Astrocyte (in vitro differentiated cells and primary cell): ENCODE data around the gene MAP2. TPM values are rescaled to one million over a fixed set of nuclear protein-coding genes. Genes with fewer than 3 reads are reported as not detected.

ENCODE experiments used
- DNase-seq: peaks from one replicate; pipeline ENCODE4 v3.0.0-alpha.2; 2010; ENCODE audit warnings: low read depth
- FAIRE-seq: peaks from 2 replicates; lab custom pipeline; 2011; peaks lifted over from hg19 to GRCh38; lab: Jason Lieb, UNC
- H2AFZ ChIP-seq: 2 replicates; pipeline ENCODE4 v1.6.0; 2012; ENCODE audit warnings: low read depth, low read length, inconsistent platforms
- H3K27ac ChIP-seq: 2 replicates; pipeline ENCODE4 v1.5.1; 2011; ENCODE audit warnings: low read depth, low read length, inconsistent platforms
- H3K27me3 ChIP-seq: 2 replicates; pipeline ENCODE4 v1.6.0; 2011; ENCODE audit warnings: low read length, inconsistent platforms; ENCODE audit not compliant: insufficient read depth
- H3K36me3 ChIP-seq: 2 replicates; pipeline ENCODE4 v1.5.1; 2011; ENCODE audit warnings: low read length, inconsistent platforms; ENCODE audit not compliant: insufficient read depth
- H3K4me1 ChIP-seq: 2 replicates; pipeline ENCODE4 v1.5.1; 2011; ENCODE audit warnings: low read length, inconsistent platforms; ENCODE audit not compliant: insufficient read depth
- H3K4me2 ChIP-seq: 2 replicates; pipeline ENCODE4 v1.6.0; 2012; ENCODE audit warnings: low read length, inconsistent platforms
- H3K4me3 ChIP-seq: 2 replicates; pipeline ENCODE4 v1.5.1; 2011; ENCODE audit warnings: low read depth, mild to moderate bottlenecking, low read length, inconsistent platforms; ENCODE audit not compliant: insufficient read depth
- H3K79me2 ChIP-seq: 2 replicates; pipeline ENCODE4 v1.6.0; 2012; ENCODE audit warnings: mild to moderate bottlenecking, low read length, inconsistent platforms; ENCODE audit not compliant: insufficient read depth
- H3K9ac ChIP-seq: 2 replicates; pipeline ENCODE4 v1.6.0; 2012; ENCODE audit warnings: mild to moderate bottlenecking, low read length, inconsistent platforms
- H3K9me3 ChIP-seq: 2 replicates; pipeline ENCODE4 v1.5.1; 2012; ENCODE audit warnings: low read depth, mild to moderate bottlenecking, low read length, inconsistent platforms; ENCODE audit not compliant: insufficient read depth
- H4K20me1 ChIP-seq: 2 replicates; pipeline ENCODE4 v1.6.0; 2012; ENCODE audit warnings: low read length, inconsistent platforms; ENCODE audit not compliant: insufficient read depth
- H3K27ac Mint-ChIP-seq: one replicate; pipeline ENCODE4 v1.8.0; 2021; ENCODE audit warnings: mild to moderate bottlenecking, mixed read lengths; ENCODE audit not compliant: unreplicated experiment
- H3K27me3 Mint-ChIP-seq: one replicate; pipeline ENCODE4 v1.8.0; 2021; ENCODE audit warnings: low read depth, mixed read lengths; ENCODE audit not compliant: unreplicated experiment
- H3K36me3 Mint-ChIP-seq: one replicate; pipeline ENCODE4 v1.8.0; 2021; ENCODE audit warnings: low read depth, mixed read lengths; ENCODE audit not compliant: unreplicated experiment
- H3K4me1 Mint-ChIP-seq: one replicate; pipeline ENCODE4 v1.8.0; 2021; ENCODE audit warnings: low read depth, mixed read lengths; ENCODE audit not compliant: unreplicated experiment
- H3K4me3 Mint-ChIP-seq: one replicate; pipeline ENCODE4 v1.8.0; 2021; ENCODE audit warnings: mild to moderate bottlenecking, moderate library complexity, mixed read lengths; ENCODE audit not compliant: unreplicated experiment
- H3K9me3 Mint-ChIP-seq: one replicate; pipeline ENCODE4 v1.8.0; 2021; ENCODE audit warnings: mild to moderate bottlenecking, mixed read lengths; ENCODE audit not compliant: unreplicated experiment
- CTCF ChIP-seq: IDR thresholded peaks from 2 replicates; pipeline ENCODE4 v1.5.1; 2011; ENCODE audit warnings: low read depth, mild to moderate bottlenecking, inconsistent platforms, low read length, moderate library complexity; ENCODE audit not compliant: insufficient read depth
- EZH2 ChIP-seq: IDR thresholded peaks from 2 replicates; pipeline ENCODE4 v1.6.1; 2012; ENCODE audit warnings: mild to moderate bottlenecking, low read length, inconsistent platforms; ENCODE audit not compliant: insufficient read depth
- total RNA-seq: library from RNA; stranded (reverse); gene quantifications from 2 replicates; pipeline ENCODE4 v1.2.1, GENCODE V29; 2021

The MAP2 gene
- total RNA-seq, 1 donor from 2014 or later, result 15.9 TPM

DNA sequence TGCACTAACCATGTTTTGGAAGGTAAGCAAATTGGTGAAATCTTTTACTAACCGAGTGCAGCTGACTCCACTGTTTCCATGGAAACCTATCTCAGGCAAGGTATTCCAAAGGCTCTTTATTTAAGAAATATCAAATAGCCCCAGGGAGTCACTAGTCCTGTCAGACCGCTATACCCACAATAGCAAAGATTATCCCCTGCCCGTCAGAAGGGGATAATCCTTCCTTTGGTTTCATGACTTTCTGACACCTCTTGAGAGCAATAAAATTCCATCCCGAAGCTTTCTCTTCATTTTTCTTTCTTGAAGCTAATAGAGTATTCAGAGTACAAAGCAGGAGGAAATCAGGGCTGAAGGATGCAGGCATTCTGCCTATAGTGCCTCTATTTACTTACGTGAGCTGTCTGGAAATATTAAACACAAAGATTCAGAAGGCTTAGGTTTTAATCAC is 34.7 kb upstream of the MAP2 start:
- Mint-ChIP-seq H3K4me1 (peaks cover 2% of the 10 kb centered on the region), H3K36me3 (no peaks in the 10 kb centered on the region), H3K27ac (no peak overlapping the region), H3K27me3 (no peaks in the 10 kb centered on the region), H3K9me3 (no peaks in the 10 kb centered on the region), H3K4me3 (no peak overlapping the region)
- Histone ChIP-seq H3K27me3 (no peaks in the 10 kb centered on the region), H3K79me2 (no peaks in the 10 kb centered on the region), H3K4me3 (no peak overlapping the region), H3K36me3 (no peaks in the 10 kb centered on the region), H3K9ac (no peak overlapping the region), H3K4me1 (no peaks in the 10 kb centered on the region), H2AFZ (no peak overlapping the region), H4K20me1 (no peaks in the 10 kb centered on the region), H3K9me3 (no peaks in the 10 kb centered on the region), H3K4me2 (no peak overlapping the region), H3K27ac (no peak overlapping the region)
- TF ChIP-seq CTCF, result no peak
- TF ChIP-seq EZH2, result no peak
- FAIRE-seq (no peak), DNase-seq (no peak)

DNA sequence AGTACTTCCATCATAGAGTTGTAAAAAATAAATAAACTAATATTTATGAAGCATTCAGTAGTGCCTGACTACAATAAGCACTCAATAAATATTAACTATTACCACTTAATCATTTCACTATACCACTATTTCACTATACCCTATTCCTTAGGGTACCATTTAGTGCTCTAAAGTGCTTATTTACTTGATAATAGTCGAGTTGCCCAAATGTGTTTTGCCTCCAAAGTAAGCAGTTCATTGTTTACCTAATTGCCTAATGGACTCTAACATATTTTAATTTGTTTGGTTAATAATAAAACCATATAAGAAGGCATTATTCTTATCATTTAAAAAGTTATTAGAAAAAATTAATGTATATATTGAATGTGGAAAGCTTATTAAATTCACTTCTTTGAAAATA is 33.0 kb upstream of the MAP2 start:
- TF ChIP-seq EZH2 (no peak), CTCF (no peak)
- H3K36me3 Mint-ChIP-seq, result no peaks in the 10 kb centered on the region
- Histone ChIP-seq H3K4me2 (no peak overlapping the region), H3K27ac (no peak overlapping the region), H2AFZ (no peak overlapping the region), H3K36me3 (no peaks in the 10 kb centered on the region), H3K9me3 (no peaks in the 10 kb centered on the region), H3K79me2 (no peaks in the 10 kb centered on the region), H3K4me1 (no peaks in the 10 kb centered on the region), H3K27me3 (no peaks in the 10 kb centered on the region), H3K9ac (no peak overlapping the region), H4K20me1 (no peaks in the 10 kb centered on the region), H3K4me3 (no peak overlapping the region)
- no peak for DNase-seq
- H3K4me3 Mint-ChIP-seq, result no peak overlapping the region
- H3K27me3 Mint-ChIP-seq, result no peaks in the 10 kb centered on the region
- H3K9me3 Mint-ChIP-seq, result no peaks in the 10 kb centered on the region
- no peak overlapping the region for H3K27ac Mint-ChIP-seq
- no peak for FAIRE-seq
- H3K4me1 Mint-ChIP-seq, result peaks cover 2% of the 10 kb centered on the region

DNA sequence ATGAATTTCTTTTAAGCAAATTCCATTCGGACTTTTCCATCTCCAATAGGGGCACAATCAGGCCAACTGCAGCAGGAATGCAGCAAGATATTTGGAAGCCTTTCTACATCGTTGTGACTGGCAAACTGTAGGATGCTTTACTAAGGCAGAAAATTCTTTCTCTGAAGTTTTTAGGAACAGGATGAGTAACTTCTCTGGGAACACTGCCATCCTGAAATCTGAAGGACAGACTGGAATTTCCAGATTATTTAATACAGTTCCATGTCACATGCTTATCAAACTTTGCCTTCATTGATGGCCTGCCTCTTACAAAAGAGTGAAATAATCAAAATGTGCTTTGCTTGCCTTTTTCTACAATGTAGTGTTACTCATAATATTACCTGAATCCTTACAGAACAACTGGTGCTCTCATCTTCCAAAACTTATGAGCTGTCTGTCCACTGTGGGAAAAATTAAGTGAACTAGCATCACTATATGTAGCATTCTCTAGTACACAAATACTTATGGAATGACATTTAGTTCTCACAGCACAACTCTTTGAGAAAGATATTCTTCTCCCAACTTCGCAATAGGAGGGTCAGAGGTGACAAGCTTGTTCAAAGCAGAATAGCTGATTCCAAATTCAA is 32.0 kb upstream of the MAP2 start:
- H3K27me3 ChIP-seq, result no peaks in the 10 kb centered on the region
- no peaks in the 10 kb centered on the region for H3K9me3 Mint-ChIP-seq
- no peak for TF ChIP-seq EZH2
- no peak for TF ChIP-seq CTCF
- H3K36me3 ChIP-seq, result no peaks in the 10 kb centered on the region
- H3K27me3 Mint-ChIP-seq, result no peaks in the 10 kb centered on the region
- H3K9me3 ChIP-seq, result no peaks in the 10 kb centered on the region
- H3K36me3 Mint-ChIP-seq, result no peaks in the 10 kb centered on the region
- peak overlapping the region; percentile 50 for H3K27ac ChIP-seq
- H3K4me3 Mint-ChIP-seq, result no peak overlapping the region
- no peak overlapping the region for H3K4me3 ChIP-seq
- H4K20me1 ChIP-seq, result no peaks in the 10 kb centered on the region
- FAIRE-seq (no peak), DNase-seq (peak; percentile 65)
- H3K79me2 ChIP-seq, result no peaks in the 10 kb centered on the region
- no peak overlapping the region for H3K27ac Mint-ChIP-seq
- no peak overlapping the region for H2AFZ ChIP-seq
- peaks cover 2% of the 10 kb centered on the region for H3K4me1 Mint-ChIP-seq
- H3K4me1 ChIP-seq, result no peaks in the 10 kb centered on the region
- peak overlapping the region; percentile 6 for H3K4me2 ChIP-seq
- no peak overlapping the region for H3K9ac ChIP-seq
